Measurements from ENCODE around the gene SLIT3. TPM values are rescaled to one million over a fixed set of nuclear protein-coding genes. Genes with fewer than 3 reads are reported as not detected.
A peak's percentile ranks its signal among the peaks of the same experiment; 100 is the strongest.

SLIT3 gene
- polyA plus RNA-seq, 1 of the 3 experiments (the other 2 are of a cell fraction): 119 TPM

DNA sequence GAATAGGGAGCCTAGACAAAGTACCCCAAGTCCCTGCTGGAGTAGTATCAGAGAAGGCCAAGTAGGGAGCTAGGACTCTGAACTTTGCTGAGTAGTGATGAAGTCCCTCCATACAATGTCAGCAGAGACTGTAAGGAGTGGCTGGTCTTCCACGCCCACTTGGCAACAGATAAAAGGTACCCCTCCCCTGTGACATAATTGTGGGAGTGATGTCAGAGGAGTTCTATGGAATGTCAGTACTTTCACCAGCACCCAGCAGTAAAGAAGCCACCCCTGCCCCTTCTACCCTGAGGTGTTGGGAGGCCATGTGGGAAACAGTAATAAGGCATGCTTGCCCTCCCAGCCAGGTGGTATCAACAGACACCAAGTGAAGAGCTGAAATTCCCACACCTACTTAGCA, 143.9 kb downstream of the SLIT3 start:
- no peaks in the 10 kb centered on the region for H3K27me3 ChIP-seq (ENCODE audit: insufficient read depth)
- no peaks in the 10 kb centered on the region for H3K9me2 ChIP-seq
- H3K36me3 ChIP-seq (replicated peaks in 1 of 2; ENCODE audit: control insufficient read depth in 1 of 2, insufficient read depth in 2 of 2, low read length in 1 of 2): peaks cover 2 to 17% of the 10 kb centered on the region in 2 experiments
- no peak overlapping the region for H3K9ac ChIP-seq
- no peak for DNase-seq
- no peak for TF ChIP-seq RCOR1 (IDR thresholded peaks at IDR 0.05; ENCODE audit: low read length)
- no peak for TF ChIP-seq MAX (IDR thresholded peaks at IDR 0.05; ENCODE audit: low read depth)
- TF ChIP-seq NRF1 (IDR thresholded peaks at IDR 0.05; ENCODE audit: low read depth, low read length): no peak
- TF ChIP-seq MEF2A (IDR thresholded peaks at IDR 0.05; ENCODE audit: borderline replicate concordance, low read depth): no peak
- TF ChIP-seq TCF12 (IDR thresholded peaks at IDR 0.05): no peak
- peaks cover 25% of the 10 kb centered on the region for H3F3A ChIP-seq (replicated peaks; ENCODE audit: insufficient read depth)
- H4K20me1 ChIP-seq (ENCODE audit: insufficient read depth): no peaks in the 10 kb centered on the region
- H3K27ac ChIP-seq (ENCODE audit: low read depth in 2 of 2, low read length in 1 of 2): no peak overlapping the region
- H3K4me3 ChIP-seq (ENCODE audit: low read depth in 2 of 2, low read length in 1 of 2): no peak overlapping the region
- H3K9me3 ChIP-seq: peaks cover 13% of the 10 kb centered on the region; the same call in 1 of the 2 replicates
- 71% methylated on average over 1 of the region's 1 CpG for WGBS (ENCODE audit: low lambda C conversion rate)
- H3K4me1 ChIP-seq (ENCODE audit: control insufficient read depth in 1 of 2, insufficient read depth in 2 of 2, low read depth in 1 of 2, low read length in 1 of 2): peaks cover 12 to 45% of the 10 kb centered on the region in 2 experiments
- ChIA-PET POLR2A (no interaction called here), CTCF (interaction anchor here (0.8 kb wide), 1 partner anchor 144 kb away, joined by 3 read pairs; no protein-coding TSS in a partner anchor)
- H3K4me2 ChIP-seq: no peak overlapping the region
- H2AFZ ChIP-seq (ENCODE audit: low read depth): no peak overlapping the region
- H3K79me2 ChIP-seq (ENCODE audit: insufficient read depth): peaks cover 25% of the 10 kb centered on the region

- H3K27ac ChIP-seq (ENCODE audit: low read depth in 2 of 2, low read length in 1 of 2): peak overlapping the region in 1 of 2 experiments; percentile 97; a peak in 2 of 4 replicates
- ChIA-PET CTCF (interaction anchor here (1.4 to 10.1 kb wide), 6 partner anchors 13 to 426 kb away, joined by 3 to 97 read pairs (median 7); partner anchors contain the start of gene SLIT3), POLR2A (interaction anchor here (1.5 kb wide), 1 partner anchor 23 kb away, joined by 3 read pairs; no protein-coding TSS in a partner anchor)
- DNase-seq: no peak
- H2AFZ ChIP-seq (ENCODE audit: low read depth): no peak overlapping the region
- H3K9me3 ChIP-seq: peaks cover 13% of the 10 kb centered on the region; the same call in 1 of the 2 replicates
- peaks cover 21% of the 10 kb centered on the region for H3K79me2 ChIP-seq (ENCODE audit: insufficient read depth)
- H3K9ac ChIP-seq: no peak overlapping the region
- TF ChIP-seq RXRA (IDR thresholded peaks at IDR 0.05; ENCODE audit: borderline replicate concordance, low read depth): no peak
- no peak for TF ChIP-seq NRF1 (IDR thresholded peaks at IDR 0.05; ENCODE audit: low read depth, low read length)
- no peak overlapping the region for H3K4me2 ChIP-seq
- H4K20me1 ChIP-seq (ENCODE audit: insufficient read depth): no peaks in the 10 kb centered on the region
- peaks cover 2 to 17% of the 10 kb centered on the region in 2 experiments for H3K36me3 ChIP-seq (replicated peaks in 1 of 2; ENCODE audit: control insufficient read depth in 1 of 2, insufficient read depth in 2 of 2, low read length in 1 of 2)
- whole genome bisulfite sequencing (ENCODE audit: low lambda C conversion rate): 87% methylated on average over 2 of the region's 2 CpGs
- H3K4me1 ChIP-seq (ENCODE audit: control insufficient read depth in 1 of 2, insufficient read depth in 2 of 2, low read depth in 1 of 2, low read length in 1 of 2): peaks cover 0 to 50% of the 10 kb centered on the region in 2 experiments; a peak in 2 of 4 replicates
- H3K4me3 ChIP-seq (ENCODE audit: low read depth in 2 of 2, low read length in 1 of 2): no peak overlapping the region
- H3K9me2 ChIP-seq: no peaks in the 10 kb centered on the region
- no peaks in the 10 kb centered on the region for H3K27me3 ChIP-seq (ENCODE audit: insufficient read depth)
- H3F3A ChIP-seq (replicated peaks; ENCODE audit: insufficient read depth): peaks cover 6% of the 10 kb centered on the region
Measured at GRCh38 chr5:169154679-169155078, 146.3 kb downstream of the SLIT3 start.

DNA sequence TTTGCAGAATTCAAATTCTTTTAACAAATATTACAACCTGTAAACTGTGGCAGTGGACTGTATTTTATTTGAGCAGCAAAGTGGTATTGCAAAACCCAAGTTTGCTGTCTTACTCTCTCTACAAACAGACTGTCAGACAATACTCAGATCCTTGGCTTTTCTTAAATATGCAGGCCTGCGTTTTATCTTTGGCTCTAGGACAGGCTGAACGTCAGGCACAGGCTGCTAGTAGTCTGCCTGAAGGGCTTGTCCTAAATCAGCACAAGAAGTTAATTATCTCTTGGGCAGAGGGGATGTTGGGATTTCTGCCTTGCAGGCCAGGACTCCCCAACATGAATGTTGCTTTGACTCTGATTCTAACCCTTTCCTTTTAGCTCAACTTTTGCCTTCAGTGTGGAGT, 147.5 kb downstream of the SLIT3 start:
- peaks cover 0 to 61% of the 10 kb centered on the region in 2 experiments; a peak in 2 of 4 replicates for H3K4me1 ChIP-seq (ENCODE audit: control insufficient read depth in 1 of 2, insufficient read depth in 2 of 2, low read depth in 1 of 2, low read length in 1 of 2)
- peaks cover 10% of the 10 kb centered on the region; the same call in 1 of the 2 replicates for H3K9me3 ChIP-seq
- H4K20me1 ChIP-seq (ENCODE audit: insufficient read depth): no peaks in the 10 kb centered on the region
- no peaks in the 10 kb centered on the region for H3K27me3 ChIP-seq (ENCODE audit: insufficient read depth)
- H3K9ac ChIP-seq: no peak overlapping the region
- H3K27ac ChIP-seq (ENCODE audit: low read depth in 2 of 2, low read length in 1 of 2): peak overlapping the region in 1 of 2 experiments; percentile 97; a peak in 2 of 4 replicates
- no peak overlapping the region for H3K4me2 ChIP-seq
- no peak overlapping the region for H3K4me3 ChIP-seq (ENCODE audit: low read depth in 2 of 2, low read length in 1 of 2)
- H2AFZ ChIP-seq (ENCODE audit: low read depth): no peak overlapping the region
- ChIA-PET CTCF (interaction anchor here (0.9 to 10.1 kb wide), 7 partner anchors 8 to 427 kb away, joined by 3 to 97 read pairs (median 4); no protein-coding TSS in a partner anchor), POLR2A (interaction anchor here (1.5 kb wide), 1 partner anchor 25 kb away, joined by 3 read pairs; no protein-coding TSS in a partner anchor)
- H3K79me2 ChIP-seq (ENCODE audit: insufficient read depth): peaks cover 17% of the 10 kb centered on the region
- H3F3A ChIP-seq (replicated peaks; ENCODE audit: insufficient read depth): peaks cover 4% of the 10 kb centered on the region
- H3K36me3 ChIP-seq (replicated peaks in 1 of 2; ENCODE audit: control insufficient read depth in 1 of 2, insufficient read depth in 2 of 2, low read length in 1 of 2): peaks cover 2 to 8% of the 10 kb centered on the region in 2 experiments
- 34% methylated on average over 2 of the region's 2 CpGs for WGBS (ENCODE audit: low lambda C conversion rate)
- DNase-seq: peak; percentile 39
- no peaks in the 10 kb centered on the region for H3K9me2 ChIP-seq
- no peak for TF ChIP-seq EZH2phosphoT487 (IDR thresholded peaks at IDR 0.05; ENCODE audit: borderline replicate concordance, low read depth)
- TF ChIP-seq RCOR1 (IDR thresholded peaks at IDR 0.05; ENCODE audit: low read length): peak; percentile 66; the same call in 1 of the 2 replicates
- TF ChIP-seq ELF1 (IDR thresholded peaks at IDR 0.05): no peak
- peak in 1 of 2 experiments; percentile 87; a peak in 2 of 4 replicates for TF ChIP-seq EP300 (IDR thresholded peaks at IDR 0.05; ENCODE audit: borderline replicate concordance in 1 of 2, low read depth in 1 of 2, low read length in 1 of 2)
- no peak for TF ChIP-seq NRF1 (IDR thresholded peaks at IDR 0.05; ENCODE audit: low read depth, low read length)
- peak; percentile 39; the same call in 1 of the 2 replicates for TF ChIP-seq POLR2AphosphoS5 (IDR thresholded peaks at IDR 0.05; ENCODE audit: low read depth, low read length)
- TF ChIP-seq GATA2 (CRISPR knock-in tag; IDR thresholded peaks at IDR 0.05): peak; percentile 55; the same call in 1 of the 2 replicates
- TF ChIP-seq TCF12 (IDR thresholded peaks at IDR 0.05): peak; percentile 68
- TF ChIP-seq FOXJ3 (CRISPR knock-in tag; IDR thresholded peaks at IDR 0.05): peak; percentile 37; the same call in 1 of the 2 replicates
- peak; percentile 6; the same call in 1 of the 2 replicates for TF ChIP-seq PBX3 (IDR thresholded peaks at IDR 0.05)
- TF ChIP-seq RAD21 (IDR thresholded peaks at IDR 0.05; ENCODE audit: low read length): peak; percentile 7; the same call in 1 of the 2 replicates

Measured in SK-N-SH (cell line).